H1 (cell line): ENCODE measurements around the gene CAMKK2.

Experiments
- CBX8 ChIP-seq: fragments of 300-800, 300-1000 bp; sonication (generic); IDR thresholded peaks from 2 replicates; pipeline ENCODE4 v1.7.1; 2016; ENCODE audit warnings: low read depth, low read length, borderline replicate concordance
- EP300 ChIP-seq, 2 experiments: IDR thresholded peaks; 1 replicate in 1 of 2; 2 replicates in 1 of 2; pipeline ENCODE4 v1.6.1; 2011 to 2012; ENCODE audit warnings: low read depth in 2 of 2, low read length in 2 of 2, mild to moderate bottlenecking in 2 of 2, borderline replicate concordance in 1 of 2, inconsistent platforms in 1 of 2, moderate library complexity in 1 of 2
- GABPA ChIP-seq: IDR thresholded peaks from 2 replicates; pipeline ENCODE4 v1.6.1; 2011; ENCODE audit warnings: mild to moderate bottlenecking, low read length, moderate library complexity, borderline replicate concordance; ENCODE audit not compliant: insufficient read depth
- KDM5A ChIP-seq: fragments of 200-600 bp; IDR thresholded peaks from 2 replicates; pipeline ENCODE4 v1.7.1; 2012; ENCODE audit warnings: mild to moderate bottlenecking, low read length, inconsistent platforms, mixed read lengths
- TF ChIP-seq, protein P1 (sequence below), 3 experiments: IDR thresholded peaks; 1 replicate in 2 of 3; 2 replicates in 1 of 3; pipeline versions ENCODE4 v1.5.1 to v1.6.1; 2011; ENCODE audit warnings: low read length in 3 of 3, mild to moderate bottlenecking in 3 of 3, inconsistent platforms in 2 of 3, low read depth in 1 of 3, moderate library complexity in 1 of 3; ENCODE audit not compliant: insufficient read depth in 1 of 3; ENCODE audit errors: control extremely low read depth in 1 of 3

- TF ChIP-seq KDM5A (no peak), GABPA (no peak), CBX8 (no peak), EP300 (IDR thresholded peaks at IDR 0.05; ENCODE audit: borderline replicate concordance in 1 of 2, low read depth in 2 of 2, low read length in 2 of 2) (no peak)
- TF ChIP-seq, protein P1, sequence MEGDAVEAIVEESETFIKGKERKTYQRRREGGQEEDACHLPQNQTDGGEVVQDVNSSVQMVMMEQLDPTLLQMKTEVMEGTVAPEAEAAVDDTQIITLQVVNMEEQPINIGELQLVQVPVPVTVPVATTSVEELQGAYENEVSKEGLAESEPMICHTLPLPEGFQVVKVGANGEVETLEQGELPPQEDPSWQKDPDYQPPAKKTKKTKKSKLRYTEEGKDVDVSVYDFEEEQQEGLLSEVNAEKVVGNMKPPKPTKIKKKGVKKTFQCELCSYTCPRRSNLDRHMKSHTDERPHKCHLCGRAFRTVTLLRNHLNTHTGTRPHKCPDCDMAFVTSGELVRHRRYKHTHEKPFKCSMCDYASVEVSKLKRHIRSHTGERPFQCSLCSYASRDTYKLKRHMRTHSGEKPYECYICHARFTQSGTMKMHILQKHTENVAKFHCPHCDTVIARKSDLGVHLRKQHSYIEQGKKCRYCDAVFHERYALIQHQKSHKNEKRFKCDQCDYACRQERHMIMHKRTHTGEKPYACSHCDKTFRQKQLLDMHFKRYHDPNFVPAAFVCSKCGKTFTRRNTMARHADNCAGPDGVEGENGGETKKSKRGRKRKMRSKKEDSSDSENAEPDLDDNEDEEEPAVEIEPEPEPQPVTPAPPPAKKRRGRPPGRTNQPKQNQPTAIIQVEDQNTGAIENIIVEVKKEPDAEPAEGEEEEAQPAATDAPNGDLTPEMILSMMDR (IDR thresholded peaks at IDR 0.05; ENCODE audit: control extremely low read depth in 1 of 3, insufficient read depth in 1 of 3, low read depth in 1 of 3, low read length in 3 of 3), result no peak
Measured at GRCh38 chr12:121218588-121219352, 77.7 kb downstream of the CAMKK2 start.
